Measurements from ENCODE around the gene AKR1C4. TPM values are rescaled to one million over a fixed set of nuclear protein-coding genes. Genes with fewer than 3 reads are reported as not detected.

Gene AKR1C4
- total RNA-seq: not detected in 2 replicates

DNA sequence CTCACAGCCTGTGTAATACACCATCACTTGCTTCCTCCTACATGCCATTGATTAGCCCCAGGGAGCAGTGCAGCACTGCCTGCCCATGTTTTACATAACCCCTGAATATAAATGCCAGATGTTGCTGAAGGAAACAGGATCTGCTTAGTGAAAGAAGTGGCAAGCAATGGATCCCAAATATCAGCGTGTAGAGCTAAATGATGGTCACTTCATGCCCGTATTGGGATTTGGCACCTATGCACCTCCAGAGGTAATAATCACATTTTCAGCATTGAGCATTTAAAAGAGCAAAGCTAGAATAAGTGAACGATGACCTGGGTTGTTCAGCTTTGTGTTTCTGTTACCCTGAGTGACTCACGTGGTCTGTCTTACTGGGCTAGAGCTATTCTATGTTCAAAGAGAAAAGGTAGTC, at the start of gene AKR1C4:
AKR1C4 (plus strand) TSS at position 136 of the 412 bp plus-strand sequence; CDS start at position 167, 31 bp downstream.

GRCh38 chr10:5184987-5185775, 11.5 kb upstream of the AKR1C4 start, which contains the start of gene AKR1C8:
Gene AKR1C8 (minus strand): TSS chr10:5185150. CDS start chr10:5185104, 46 bp downstream.

Other genes with a start within 250 kb of the AKR1C4 start
- gene AKR1C1, start 233.4 kb upstream of the AKR1C4 start, total RNA-seq: 196 and 264 TPM in 2 replicates
- 139 and 215 TPM in 2 replicates for gene AKR1C2, start 193.0 kb upstream of the AKR1C4 start, total RNA-seq
- 107 and 148 TPM in 2 replicates for gene AKR1C3, start 102.4 kb upstream of the AKR1C4 start, total RNA-seq
- 0.22 TPM in 1 of 2 replicates, not detected in the other for gene AKR1C8, start 11.7 kb upstream of the AKR1C4 start, total RNA-seq
- gene UCN3, start 168.1 kb downstream of the AKR1C4 start, total RNA-seq: not detected in 2 replicates
- gene TUBAL3, start 208.0 kb downstream of the AKR1C4 start, total RNA-seq: not detected in 2 replicates
- gene NET1, start 215.7 kb downstream of the AKR1C4 start, total RNA-seq: 40.5 and 51.0 TPM in 2 replicates

Measured in articular chondrocyte of knee joint (primary cell).